Esophagus muscularis mucosa (tissue), 4 donors: ENCODE measurements around the gene ARFRP1.

Experiments used
- CTCF ChIP-seq, 3 experiments: fragments of 200-600 bp in 2 of 3; fragments of 450-650 bp in 1 of 3; sonication (generic) in 2 of 3; IDR thresholded peaks; one replicate each; pipeline ENCODE4 v1.5.1; 2017 to 2019; ENCODE audit warnings: antibody characterized with exemption in 3 of 3, mild to moderate bottlenecking in 2 of 3, moderate library complexity in 1 of 3
- EP300 ChIP-seq: sonication (generic); formaldehyde crosslinking; IDR thresholded peaks from one replicate; pipeline ENCODE4 v1.6.1; 2017; ENCODE audit warnings: antibody characterized with exemption
- POLR2A ChIP-seq: fragments of 450-650 bp; IDR thresholded peaks from one replicate; pipeline ENCODE4 v1.6.1; 2017; ENCODE audit warnings: antibody characterized with exemption, moderate library complexity, mild to moderate bottlenecking, low read depth
- POLR2AphosphoS5 ChIP-seq, 2 donors: sonication (generic); formaldehyde crosslinking; IDR thresholded peaks; one replicate each; pipeline ENCODE4 v1.6.1; 2017; ENCODE audit warnings: antibody characterized with exemption in 2 of 2

DNA sequence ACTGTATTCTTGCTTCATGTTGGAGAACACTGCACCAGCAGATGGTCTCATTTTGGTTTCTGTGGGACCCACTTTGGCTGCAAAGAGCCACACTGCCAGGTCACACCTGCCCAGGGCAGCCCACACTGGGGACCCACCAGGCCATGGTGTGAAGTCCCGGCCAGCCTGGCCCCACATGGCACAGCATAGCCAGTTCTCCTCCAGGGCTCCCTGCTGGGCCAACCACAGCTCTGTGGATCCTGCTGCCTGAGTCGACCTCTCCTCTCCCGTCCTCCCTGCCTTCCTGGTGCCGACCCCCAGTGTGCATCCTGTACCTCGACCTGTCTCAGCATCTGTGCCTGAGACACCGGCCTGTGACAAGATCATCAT is 3.0 kb downstream of the ARFRP1 start:
- TF ChIP-seq CTCF (IDR thresholded peaks at IDR 0.05) (no peak), POLR2A (no peak), EP300 (no peak), POLR2AphosphoS5 (IDR thresholded peaks at IDR 0.05) (no peak)
